ENCODE measurements around the gene TMEM109. TPM values are rescaled to one million over a fixed set of nuclear protein-coding genes. Genes with fewer than 3 reads are reported as not detected.

The TMEM109 gene
- total and polyA plus RNA-seq, 2 of the 4 experiments (the other 2 are of a cell fraction) = 15.1 to 69.7 TPM

GRCh38 chr11:60916669-60917206 lies 2.8 kb downstream of the TMEM109 start (continued):
- TF ChIP-seq CTCF (conservative IDR thresholded peaks at IDR 0.05; ENCODE audit: low read depth, low read length) = no peak
- TF ChIP-seq MXI1 (IDR thresholded peaks at IDR 0.05; ENCODE audit: borderline replicate concordance, low read depth, low read length) = no peak
- TF ChIP-seq NFE2L2 (IDR thresholded peaks at IDR 0.05; ENCODE audit: low read depth, low read length) = no peak
- no peak for TF ChIP-seq POLR2A (IDR thresholded peaks at IDR 0.05; ENCODE audit: low read depth, low read length)
- TF ChIP-seq BHLHE40 (IDR thresholded peaks at IDR 0.05; ENCODE audit: low read depth, low read length) = no peak

GRCh38 chr11:60917267-60917666 lies 3.3 kb downstream of the TMEM109 start:
- WGBS, 2 experiments (ENCODE audit: extremely low coverage in 2 of 2, insufficient read length in 1 of 2) = no CpG with 5 or more reads among the region's 1 CpG
- Histone ChIP-seq H2BK20ac (ENCODE audit: low read depth, low read length) (no peak overlapping the region), H3K23ac (ENCODE audit: low read depth, low read length) (peak overlapping the region; percentile 38; the same call in 1 of the 2 replicates), H2BK5ac (ENCODE audit: low read depth, low read length, poor library complexity, severe bottlenecking) (no peak overlapping the region), H3K4me3 (ENCODE audit: insufficient read depth, low read depth, low read length) (no peak overlapping the region), H3K4me2 (ENCODE audit: low read depth, low read length) (no peak overlapping the region), H4K91ac (ENCODE audit: insufficient read depth, low read depth, low read length) (no peak overlapping the region), H3K9ac (ENCODE audit: low read depth, low read length) (no peak overlapping the region), H3K27ac (ENCODE audit: insufficient read depth, low read length) (no peak overlapping the region), H3K9me1 (ENCODE audit: insufficient read depth, low read length) (peaks cover 18% of the 10 kb centered on the region), H3K4me1 (ENCODE audit: control insufficient read depth, insufficient read depth, low read length) (peaks cover 7% of the 10 kb centered on the region), H3K79me1 (ENCODE audit: low read depth in 1 of 2, low read length in 2 of 2) (peaks cover 23 to 58% of the 10 kb centered on the region in 2 experiments), H3K27me3 (ENCODE audit: control insufficient read depth, insufficient read depth, low read length) (no peaks in the 10 kb centered on the region), H3K4ac (ENCODE audit: low read depth, low read length) (no peak overlapping the region), H3K9me3 (ENCODE audit: control insufficient read depth, insufficient read depth, low read length) (no peaks in the 10 kb centered on the region), H2BK15ac (ENCODE audit: low read depth, low read length) (no peak overlapping the region), H2AK5ac (ENCODE audit: low read depth, low read length) (no peak overlapping the region), H4K20me1 (ENCODE audit: insufficient read depth, low read length) (peaks cover 14% of the 10 kb centered on the region; the same call in 1 of the 2 replicates), H2AFZ (replicated peaks; ENCODE audit: low read length, poor library complexity) (no peak overlapping the region), H3K36me3 (ENCODE audit: control insufficient read depth, insufficient read depth, low read length) (peaks cover 23% of the 10 kb centered on the region), H4K8ac (ENCODE audit: low read depth in 2 of 2, low read length in 2 of 2) (no peak overlapping the region), H3K56ac (ENCODE audit: extremely low read depth, insufficient read depth, low read length) (no peak overlapping the region), H3K14ac (replicated peaks; ENCODE audit: low read depth, low read length) (no peak overlapping the region), H2AK9ac (replicated peaks; ENCODE audit: low read depth, low read length, poor library complexity) (no peak overlapping the region), H2BK120ac (ENCODE audit: low read depth, low read length) (no peak overlapping the region), H4K5ac (ENCODE audit: low read depth, low read length) (no peak overlapping the region), H3K18ac (ENCODE audit: low read depth, low read length) (no peak overlapping the region)
- BruUV-seq (replicated peaks) = no TSS peak
- DNase-seq (no peak), ATAC-seq (ENCODE audit: low read depth) (no peak)
- intact Hi-C loops (cut with micrococcal nuclease) (no loop called here), in situ Hi-C loops (cut with MboI; ENCODE audit: low sequenced_read_pairs) (loop anchor here (25.0 kb wide), 1 partner anchor 1330 kb away; no protein-coding TSS in a partner anchor), dilution Hi-C loops (cut with HindIII; ENCODE audit: low sequenced_read_pairs, unreplicated experiment) (no loop called here)
- ChIA-PET POLR2A (ENCODE audit: unreplicated experiment) (no interaction called here), CTCF (no interaction called here)
- no peak for TF ChIP-seq RFX5 (IDR thresholded peaks at IDR 0.05; ENCODE audit: low read depth, low read length)
- TF ChIP-seq BHLHE40 (IDR thresholded peaks at IDR 0.05; ENCODE audit: low read depth, low read length) = no peak
- TF ChIP-seq CHD1 (IDR thresholded peaks at IDR 0.05; ENCODE audit: low read depth, low read length) = no peak
- no peak for TF ChIP-seq FOS (IDR thresholded peaks at IDR 0.05; ENCODE audit: low read depth, low read length)
- no peak for TF ChIP-seq MAZ (IDR thresholded peaks at IDR 0.05; ENCODE audit: borderline replicate concordance, low read depth, low read length)
- no peak for TF ChIP-seq USF2 (IDR thresholded peaks at IDR 0.05; ENCODE audit: low read depth, low read length)
- no peak for TF ChIP-seq ELK1 (IDR thresholded peaks at IDR 0.05; ENCODE audit: borderline replicate concordance, low read depth, low read length)
- TF ChIP-seq MXI1 (IDR thresholded peaks at IDR 0.05; ENCODE audit: borderline replicate concordance, low read depth, low read length) = no peak
